Mucosa of gallbladder (tissue), 1 donor: ENCODE measurements around the gene SLC44A1. TPM values are rescaled to one million over a fixed set of nuclear protein-coding genes. Genes with fewer than 3 reads are reported as not detected.

Experiments
- DNase-seq: peaks from one replicate; pipeline ENCODE4 v3.0.0-alpha.2; 2020; ENCODE audit warnings: low spot score
- total RNA-seq: library from RNA; stranded (reverse); gene quantifications from one replicate; pipeline ENCODE4 v1.2.1, GENCODE V29; 2021
- donor health status: DM: no; HTN: no; CAD: no.

SLC44A1 gene
- total RNA-seq, 1 donor from 2014 or later, result 69.1 TPM

- DNase-seq, result peak; percentile 38
Observed at GRCh38 chr9:105299190-105299854, 54.9 kb downstream of the SLC44A1 start.

- no peak for DNase-seq
Observed at GRCh38 chr9:105302728-105303127, 58.3 kb downstream of the SLC44A1 start.

GRCh38 chr9:105305856-105306255, 61.4 kb downstream of the SLC44A1 start:
- DNase-seq, result no peak

- no peak for DNase-seq
Observed at GRCh38 chr9:105306351-105307140, 62.1 kb downstream of the SLC44A1 start.

- no peak for DNase-seq
Observed at GRCh38 chr9:105307591-105308130, 63.2 kb downstream of the SLC44A1 start.

GRCh38 chr9:105308461-105309341, 64.2 kb downstream of the SLC44A1 start:
- DNase-seq, result no peak

GRCh38 chr9:105309531-105309931, 65.1 kb downstream of the SLC44A1 start:
- no peak for DNase-seq

GRCh38 chr9:105311306-105311705, 66.9 kb downstream of the SLC44A1 start:
- no peak for DNase-seq

GRCh38 chr9:105313238-105313637, 68.8 kb downstream of the SLC44A1 start:
- no peak for DNase-seq

- DNase-seq, result no peak
Observed at GRCh38 chr9:105316703-105317102, 72.3 kb downstream of the SLC44A1 start.

GRCh38 chr9:105318729-105319191, 74.3 kb downstream of the SLC44A1 start:
- peak; percentile 37 for DNase-seq

- no peak for DNase-seq
Observed at GRCh38 chr9:105319202-105319813, 74.9 kb downstream of the SLC44A1 start.

GRCh38 chr9:105320568-105320967, 76.1 kb downstream of the SLC44A1 start:
- no peak for DNase-seq

GRCh38 chr9:105328296-105328695, 83.8 kb downstream of the SLC44A1 start:
- DNase-seq, result no peak

GRCh38 chr9:105328872-105329718, 84.6 kb downstream of the SLC44A1 start:
- DNase-seq, result no peak

GRCh38 chr9:105329719-105330062, 85.2 kb downstream of the SLC44A1 start:
- no peak for DNase-seq

GRCh38 chr9:105330201-105330600, 85.8 kb downstream of the SLC44A1 start:
- DNase-seq, result no peak

- DNase-seq, result no peak
Observed at GRCh38 chr9:105330755-105331154, 86.3 kb downstream of the SLC44A1 start.

GRCh38 chr9:105331160-105331559, 86.7 kb downstream of the SLC44A1 start:
- DNase-seq, result no peak

GRCh38 chr9:105331755-105332154, 87.3 kb downstream of the SLC44A1 start:
- no peak for DNase-seq

GRCh38 chr9:105332471-105332870, 88.0 kb downstream of the SLC44A1 start:
- DNase-seq, result no peak
